NCI-H226 (cell line): ENCODE results near the gene CALM3.

ENCODE experiments used
- DNase-seq: peaks from one replicate; pipeline ENCODE4 v3.0.0-alpha.2; 2015

The CALM3 gene

GRCh38 chr19:46600384-46601317, 479 bp upstream of the CALM3 start:
- DNase-seq, result peak; percentile 95

GRCh38 chr19:46602392-46603194, 1.5 kb downstream of the CALM3 start:
- DNase-seq, result no peak

- no peak for DNase-seq
Observed at GRCh38 chr19:46603195-46603637, 2.1 kb downstream of the CALM3 start.

GRCh38 chr19:46603752-46604231, 2.7 kb downstream of the CALM3 start:
- DNase-seq, result no peak

- no peak for DNase-seq
Observed at GRCh38 chr19:46604781-46605355, 3.7 kb downstream of the CALM3 start.

GRCh38 chr19:46605356-46605821, 4.3 kb downstream of the CALM3 start:
- no peak for DNase-seq

- DNase-seq, result no peak
Observed at GRCh38 chr19:46606019-46606418, 4.9 kb downstream of the CALM3 start.

- DNase-seq, result no peak
Observed at GRCh38 chr19:46606681-46607447, 5.7 kb downstream of the CALM3 start.

- DNase-seq, result no peak
Observed at GRCh38 chr19:46607448-46607841, 6.3 kb downstream of the CALM3 start.

GRCh38 chr19:46608178-46608577, 7.0 kb downstream of the CALM3 start:
- no peak for DNase-seq

GRCh38 chr19:46608581-46609345, 7.6 kb downstream of the CALM3 start:
- DNase-seq, result no peak

- no peak for DNase-seq
Observed at GRCh38 chr19:46609511-46610412, 8.6 kb downstream of the CALM3 start.

- DNase-seq, result no peak
Observed at GRCh38 chr19:46610413-46610775, 9.3 kb downstream of the CALM3 start.

GRCh38 chr19:46610851-46611770, 10.0 kb downstream of the CALM3 start:
- DNase-seq, result no peak

- DNase-seq, result no peak
Observed at GRCh38 chr19:46611776-46612175, 10.6 kb downstream of the CALM3 start.

- no peak for DNase-seq
Observed at GRCh38 chr19:46613525-46613924, 12.4 kb downstream of the CALM3 start.

- peak; percentile 62 for DNase-seq
Observed at GRCh38 chr19:46614114-46614722, 13.1 kb downstream of the CALM3 start.

GRCh38 chr19:46615966-46616365, 14.8 kb downstream of the CALM3 start:
- no peak for DNase-seq
